ENCODE data around the gene NKAIN4. TPM values are rescaled to one million over a fixed set of nuclear protein-coding genes. Genes with fewer than 3 reads are reported as not detected.

NKAIN4 gene
- total RNA-seq, 1 donor from 2014 or later: 183 TPM

- TF ChIP-seq, protein P1, sequence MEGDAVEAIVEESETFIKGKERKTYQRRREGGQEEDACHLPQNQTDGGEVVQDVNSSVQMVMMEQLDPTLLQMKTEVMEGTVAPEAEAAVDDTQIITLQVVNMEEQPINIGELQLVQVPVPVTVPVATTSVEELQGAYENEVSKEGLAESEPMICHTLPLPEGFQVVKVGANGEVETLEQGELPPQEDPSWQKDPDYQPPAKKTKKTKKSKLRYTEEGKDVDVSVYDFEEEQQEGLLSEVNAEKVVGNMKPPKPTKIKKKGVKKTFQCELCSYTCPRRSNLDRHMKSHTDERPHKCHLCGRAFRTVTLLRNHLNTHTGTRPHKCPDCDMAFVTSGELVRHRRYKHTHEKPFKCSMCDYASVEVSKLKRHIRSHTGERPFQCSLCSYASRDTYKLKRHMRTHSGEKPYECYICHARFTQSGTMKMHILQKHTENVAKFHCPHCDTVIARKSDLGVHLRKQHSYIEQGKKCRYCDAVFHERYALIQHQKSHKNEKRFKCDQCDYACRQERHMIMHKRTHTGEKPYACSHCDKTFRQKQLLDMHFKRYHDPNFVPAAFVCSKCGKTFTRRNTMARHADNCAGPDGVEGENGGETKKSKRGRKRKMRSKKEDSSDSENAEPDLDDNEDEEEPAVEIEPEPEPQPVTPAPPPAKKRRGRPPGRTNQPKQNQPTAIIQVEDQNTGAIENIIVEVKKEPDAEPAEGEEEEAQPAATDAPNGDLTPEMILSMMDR (IDR thresholded peaks at IDR 0.05; ENCODE audit: partially characterized antibody, unreplicated experiment): no peak
- Mint-ChIP-seq H3K9me3 (ENCODE audit: unreplicated experiment) (peaks cover 13% of the 10 kb centered on the region), H3K36me3 (ENCODE audit: unreplicated experiment) (no peaks in the 10 kb centered on the region), H3K4me3 (ENCODE audit: unreplicated experiment) (no peak overlapping the region), H3K27me3 (ENCODE audit: unreplicated experiment) (peaks cover 13% of the 10 kb centered on the region), H3K4me1 (ENCODE audit: low read depth, unreplicated experiment) (peaks cover 16% of the 10 kb centered on the region), H3K27ac (ENCODE audit: unreplicated experiment) (no peak overlapping the region)
- no peak for DNase-seq
These were observed 14.6 kb upstream of the NKAIN4 start for GRCh38 chr20:63268671-63269439.

DNA sequence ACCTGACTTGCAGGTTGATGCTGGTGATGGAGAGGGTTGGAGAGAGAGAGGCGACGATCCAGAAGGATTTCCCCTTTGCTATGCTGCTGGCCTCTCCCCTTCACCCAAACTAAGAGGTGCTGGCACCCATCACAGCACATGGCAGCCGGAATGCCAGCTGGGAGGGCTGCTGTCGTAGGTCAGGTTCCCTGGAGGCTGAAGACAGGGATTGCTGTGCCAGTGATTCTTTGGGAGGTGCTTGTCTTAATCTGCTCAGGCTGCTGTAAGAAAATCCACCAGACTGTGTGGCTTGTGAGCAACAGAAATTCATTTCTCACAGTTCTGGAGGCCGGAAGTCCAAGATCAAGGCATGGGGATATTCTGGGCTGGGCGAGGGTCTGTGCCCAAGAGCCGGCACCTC is 14.0 kb upstream of the NKAIN4 start:
- peaks cover 12% of the 10 kb centered on the region for H3K27me3 Mint-ChIP-seq (ENCODE audit: unreplicated experiment)
- no peak for DNase-seq
- peaks cover 11% of the 10 kb centered on the region for H3K9me3 Mint-ChIP-seq (ENCODE audit: unreplicated experiment)
- H3K36me3 Mint-ChIP-seq (ENCODE audit: unreplicated experiment): no peaks in the 10 kb centered on the region
- H3K4me3 Mint-ChIP-seq (ENCODE audit: unreplicated experiment): no peak overlapping the region
- no peak overlapping the region for H3K27ac Mint-ChIP-seq (ENCODE audit: unreplicated experiment)
- TF ChIP-seq, protein P1 (IDR thresholded peaks at IDR 0.05; ENCODE audit: partially characterized antibody, unreplicated experiment): no peak
- H3K4me1 Mint-ChIP-seq (ENCODE audit: low read depth, unreplicated experiment): peaks cover 12% of the 10 kb centered on the region

- Mint-ChIP-seq H3K27ac (ENCODE audit: unreplicated experiment) (no peak overlapping the region), H3K27me3 (ENCODE audit: unreplicated experiment) (peaks cover 11% of the 10 kb centered on the region), H3K36me3 (ENCODE audit: unreplicated experiment) (no peaks in the 10 kb centered on the region), H3K4me1 (ENCODE audit: low read depth, unreplicated experiment) (peaks cover 12% of the 10 kb centered on the region), H3K4me3 (ENCODE audit: unreplicated experiment) (no peak overlapping the region), H3K9me3 (ENCODE audit: unreplicated experiment) (peaks cover 11% of the 10 kb centered on the region)
- DNase-seq: no peak
- TF ChIP-seq, protein P1 (IDR thresholded peaks at IDR 0.05; ENCODE audit: partially characterized antibody, unreplicated experiment): no peak
These were observed 13.4 kb upstream of the NKAIN4 start for GRCh38 chr20:63267691-63268090.

GRCh38 chr20:63265891-63266515 is 11.7 kb upstream of the NKAIN4 start:
- TF ChIP-seq, protein P1 (IDR thresholded peaks at IDR 0.05; ENCODE audit: partially characterized antibody, unreplicated experiment): no peak
- no peaks in the 10 kb centered on the region for H3K36me3 Mint-ChIP-seq (ENCODE audit: unreplicated experiment)
- H3K9me3 Mint-ChIP-seq (ENCODE audit: unreplicated experiment): peaks cover 5% of the 10 kb centered on the region
- DNase-seq: no peak
- H3K27ac Mint-ChIP-seq (ENCODE audit: unreplicated experiment): no peak overlapping the region
- peaks cover 19% of the 10 kb centered on the region for H3K4me1 Mint-ChIP-seq (ENCODE audit: low read depth, unreplicated experiment)
- H3K4me3 Mint-ChIP-seq (ENCODE audit: unreplicated experiment): no peak overlapping the region
- peaks cover 7% of the 10 kb centered on the region for H3K27me3 Mint-ChIP-seq (ENCODE audit: unreplicated experiment)

DNA sequence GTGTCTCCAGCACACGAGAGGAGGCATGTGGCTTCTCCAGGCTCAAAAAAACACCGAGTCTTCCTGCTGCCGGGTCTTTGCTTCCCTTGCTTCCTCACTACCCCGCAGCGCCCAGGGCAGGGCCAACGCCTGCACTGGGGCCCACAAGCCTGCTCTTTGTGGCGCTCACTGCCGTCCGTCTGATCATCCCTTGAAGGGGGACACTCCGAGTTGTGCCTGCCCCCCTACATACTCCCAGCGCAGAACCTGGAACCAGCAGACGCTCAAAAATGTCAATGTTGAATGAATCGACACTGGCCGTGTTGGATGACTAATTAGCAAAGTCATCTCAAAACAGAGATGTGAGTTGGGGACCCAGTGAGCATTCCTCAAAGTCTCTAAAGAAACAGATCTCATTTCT is 10.3 kb upstream of the NKAIN4 start:
- H3K4me3 Mint-ChIP-seq (ENCODE audit: unreplicated experiment): peak overlapping the region; percentile 38
- H3K27me3 Mint-ChIP-seq (ENCODE audit: unreplicated experiment): no peaks in the 10 kb centered on the region
- DNase-seq: no peak
- H3K9me3 Mint-ChIP-seq (ENCODE audit: unreplicated experiment): peaks cover 2% of the 10 kb centered on the region
- H3K36me3 Mint-ChIP-seq (ENCODE audit: unreplicated experiment): no peaks in the 10 kb centered on the region
- no peak overlapping the region for H3K27ac Mint-ChIP-seq (ENCODE audit: unreplicated experiment)
- H3K4me1 Mint-ChIP-seq (ENCODE audit: low read depth, unreplicated experiment): peaks cover 15% of the 10 kb centered on the region
- TF ChIP-seq, protein P1 (IDR thresholded peaks at IDR 0.05; ENCODE audit: partially characterized antibody, unreplicated experiment): no peak
